Measurements from ENCODE around the gene ANKFN1. TPM values are rescaled to one million over a fixed set of nuclear protein-coding genes. Genes with fewer than 3 reads are reported as not detected.

Gene ANKFN1
- total RNA-seq, 1 donor from 2014 or later: 1.6 TPM

GRCh38 chr17:56317351-56318208, 164.3 kb downstream of the ANKFN1 start:
- no peak overlapping the region for H3K9ac ChIP-seq (ENCODE audit: low read depth in 1 of 3, low read length in 3 of 3)
- peaks cover 0 to 2% (median 0%) of the 10 kb centered on the region in 3 donors for H3K4me1 ChIP-seq (ENCODE audit: control insufficient read depth in 3 of 3, insufficient read depth in 3 of 3, low read length in 3 of 3)
- H3K9me3 ChIP-seq (ENCODE audit: control insufficient read depth in 3 of 3, low read length in 3 of 3): no peaks in the 10 kb centered on the region
- peaks cover 0 to 8% (median 4%) of the 10 kb centered on the region in 3 donors for H3K27me3 ChIP-seq (ENCODE audit: control insufficient read depth in 3 of 3, insufficient read depth in 3 of 3, low read length in 3 of 3)
- no peaks in the 10 kb centered on the region for H3K36me3 ChIP-seq (ENCODE audit: control insufficient read depth in 3 of 3, insufficient read depth in 3 of 3, low read length in 3 of 3)
- H3K27ac ChIP-seq (ENCODE audit: low read depth, low read length): no peak overlapping the region
- no peak overlapping the region for H3K4me3 ChIP-seq (ENCODE audit: low read length in 3 of 3)

GRCh38 chr17:56319531-56319930, 166.3 kb downstream of the ANKFN1 start:
- Histone ChIP-seq H3K9me3 (ENCODE audit: control insufficient read depth in 3 of 3, low read length in 3 of 3) (no peaks in the 10 kb centered on the region), H3K4me3 (ENCODE audit: low read length in 3 of 3) (no peak overlapping the region), H3K9ac (ENCODE audit: low read depth in 1 of 3, low read length in 3 of 3) (no peak overlapping the region), H3K27ac (ENCODE audit: low read depth, low read length) (no peak overlapping the region), H3K27me3 (ENCODE audit: control insufficient read depth in 3 of 3, insufficient read depth in 3 of 3, low read length in 3 of 3) (peaks cover 0 to 8% (median 4%) of the 10 kb centered on the region in 3 donors), H3K36me3 (ENCODE audit: control insufficient read depth in 3 of 3, insufficient read depth in 3 of 3, low read length in 3 of 3) (no peaks in the 10 kb centered on the region), H3K4me1 (ENCODE audit: control insufficient read depth in 3 of 3, insufficient read depth in 3 of 3, low read length in 3 of 3) (peaks cover 0 to 2% (median 0%) of the 10 kb centered on the region in 3 donors)

GRCh38 chr17:56320443-56320842, 167.2 kb downstream of the ANKFN1 start:
- Histone ChIP-seq H3K4me1 (ENCODE audit: control insufficient read depth in 3 of 3, insufficient read depth in 3 of 3, low read length in 3 of 3) (peaks cover 0 to 2% (median 1%) of the 10 kb centered on the region in 3 donors), H3K27ac (ENCODE audit: low read depth, low read length) (no peak overlapping the region), H3K4me3 (ENCODE audit: low read length in 3 of 3) (no peak overlapping the region), H3K36me3 (ENCODE audit: control insufficient read depth in 3 of 3, insufficient read depth in 3 of 3, low read length in 3 of 3) (no peaks in the 10 kb centered on the region), H3K9me3 (ENCODE audit: control insufficient read depth in 3 of 3, low read length in 3 of 3) (no peaks in the 10 kb centered on the region), H3K9ac (ENCODE audit: low read depth in 1 of 3, low read length in 3 of 3) (no peak overlapping the region), H3K27me3 (ENCODE audit: control insufficient read depth in 3 of 3, insufficient read depth in 3 of 3, low read length in 3 of 3) (peaks cover under 1 to 8% (median 4%) of the 10 kb centered on the region in 3 donors)

- no peak overlapping the region for H3K9ac ChIP-seq (ENCODE audit: low read depth in 1 of 3, low read length in 3 of 3)
- H3K36me3 ChIP-seq (ENCODE audit: control insufficient read depth in 3 of 3, insufficient read depth in 3 of 3, low read length in 3 of 3): no peaks in the 10 kb centered on the region
- H3K4me1 ChIP-seq (ENCODE audit: control insufficient read depth in 3 of 3, insufficient read depth in 3 of 3, low read length in 3 of 3): peaks cover 0 to 2% (median 2%) of the 10 kb centered on the region in 3 donors
- no peaks in the 10 kb centered on the region for H3K9me3 ChIP-seq (ENCODE audit: control insufficient read depth in 3 of 3, low read length in 3 of 3)
- H3K27ac ChIP-seq (ENCODE audit: low read depth, low read length): no peak overlapping the region
- H3K27me3 ChIP-seq (ENCODE audit: control insufficient read depth in 3 of 3, insufficient read depth in 3 of 3, low read length in 3 of 3): peaks cover 4 to 8% (median 6%) of the 10 kb centered on the region in 3 donors
- H3K4me3 ChIP-seq (ENCODE audit: low read length in 3 of 3): no peak overlapping the region
These were observed 169.7 kb downstream of the ANKFN1 start for GRCh38 chr17:56322991-56323390.

- Histone ChIP-seq H3K4me1 (ENCODE audit: control insufficient read depth in 3 of 3, insufficient read depth in 3 of 3, low read length in 3 of 3) (peaks cover 0 to 2% (median 2%) of the 10 kb centered on the region in 3 donors), H3K27ac (ENCODE audit: low read depth, low read length) (no peak overlapping the region), H3K27me3 (ENCODE audit: control insufficient read depth in 3 of 3, insufficient read depth in 3 of 3, low read length in 3 of 3) (peaks cover 4 to 8% (median 6%) of the 10 kb centered on the region in 3 donors), H3K4me3 (ENCODE audit: low read length in 3 of 3) (no peak overlapping the region), H3K9me3 (ENCODE audit: control insufficient read depth in 3 of 3, low read length in 3 of 3) (no peaks in the 10 kb centered on the region), H3K9ac (ENCODE audit: low read depth in 1 of 3, low read length in 3 of 3) (no peak overlapping the region), H3K36me3 (ENCODE audit: control insufficient read depth in 3 of 3, insufficient read depth in 3 of 3, low read length in 3 of 3) (no peaks in the 10 kb centered on the region)
These were observed 171.4 kb downstream of the ANKFN1 start for GRCh38 chr17:56324676-56325075.

- no peak overlapping the region for H3K9ac ChIP-seq (ENCODE audit: low read depth in 1 of 3, low read length in 3 of 3)
- H3K4me3 ChIP-seq (ENCODE audit: low read length in 3 of 3): no peak overlapping the region
- H3K36me3 ChIP-seq (ENCODE audit: control insufficient read depth in 3 of 3, insufficient read depth in 3 of 3, low read length in 3 of 3): no peaks in the 10 kb centered on the region
- H3K27ac ChIP-seq (ENCODE audit: low read depth, low read length): no peak overlapping the region
- no peaks in the 10 kb centered on the region for H3K9me3 ChIP-seq (ENCODE audit: control insufficient read depth in 3 of 3, low read length in 3 of 3)
- H3K4me1 ChIP-seq (ENCODE audit: control insufficient read depth in 3 of 3, insufficient read depth in 3 of 3, low read length in 3 of 3): peaks cover 0 to 2% (median 2%) of the 10 kb centered on the region in 3 donors
- peaks cover 4 to 6% (median 6%) of the 10 kb centered on the region in 3 donors for H3K27me3 ChIP-seq (ENCODE audit: control insufficient read depth in 3 of 3, insufficient read depth in 3 of 3, low read length in 3 of 3)
These were observed 172.2 kb downstream of the ANKFN1 start for GRCh38 chr17:56325313-56326000.

- Histone ChIP-seq H3K9ac (ENCODE audit: low read depth in 1 of 3, low read length in 3 of 3) (no peak overlapping the region), H3K4me3 (ENCODE audit: low read length in 3 of 3) (no peak overlapping the region), H3K9me3 (ENCODE audit: control insufficient read depth in 3 of 3, low read length in 3 of 3) (no peaks in the 10 kb centered on the region), H3K36me3 (ENCODE audit: control insufficient read depth in 3 of 3, insufficient read depth in 3 of 3, low read length in 3 of 3) (no peaks in the 10 kb centered on the region), H3K4me1 (ENCODE audit: control insufficient read depth in 3 of 3, insufficient read depth in 3 of 3, low read length in 3 of 3) (peaks cover 0 to 2% (median 2%) of the 10 kb centered on the region in 3 donors), H3K27me3 (ENCODE audit: control insufficient read depth in 3 of 3, insufficient read depth in 3 of 3, low read length in 3 of 3) (peaks cover 4 to 6% (median 6%) of the 10 kb centered on the region in 3 donors), H3K27ac (ENCODE audit: low read depth, low read length) (no peak overlapping the region)
These were observed 172.7 kb downstream of the ANKFN1 start for GRCh38 chr17:56326001-56326359.

- Histone ChIP-seq H3K27ac (ENCODE audit: low read depth, low read length) (no peak overlapping the region), H3K4me1 (ENCODE audit: control insufficient read depth in 3 of 3, insufficient read depth in 3 of 3, low read length in 3 of 3) (no peaks in the 10 kb centered on the region), H3K9me3 (ENCODE audit: control insufficient read depth in 3 of 3, low read length in 3 of 3) (peaks cover 0 to 2% (median 0%) of the 10 kb centered on the region in 3 donors), H3K9ac (ENCODE audit: low read depth in 1 of 3, low read length in 3 of 3) (no peak overlapping the region), H3K4me3 (ENCODE audit: low read length in 3 of 3) (no peak overlapping the region), H3K27me3 (ENCODE audit: control insufficient read depth in 3 of 3, insufficient read depth in 3 of 3, low read length in 3 of 3) (no peaks in the 10 kb centered on the region), H3K36me3 (ENCODE audit: control insufficient read depth in 3 of 3, insufficient read depth in 3 of 3, low read length in 3 of 3) (no peaks in the 10 kb centered on the region)
These were observed 194.4 kb downstream of the ANKFN1 start for GRCh38 chr17:56347639-56348038.

- H3K27ac ChIP-seq (ENCODE audit: low read depth, low read length): no peak overlapping the region
- no peaks in the 10 kb centered on the region for H3K36me3 ChIP-seq (ENCODE audit: control insufficient read depth in 3 of 3, insufficient read depth in 3 of 3, low read length in 3 of 3)
- H3K9me3 ChIP-seq (ENCODE audit: control insufficient read depth in 3 of 3, low read length in 3 of 3): no peaks in the 10 kb centered on the region
- H3K9ac ChIP-seq (ENCODE audit: low read depth in 1 of 3, low read length in 3 of 3): no peak overlapping the region
- no peak overlapping the region for H3K4me3 ChIP-seq (ENCODE audit: low read length in 3 of 3)
- H3K4me1 ChIP-seq (ENCODE audit: control insufficient read depth in 3 of 3, insufficient read depth in 3 of 3, low read length in 3 of 3): no peaks in the 10 kb centered on the region
- no peaks in the 10 kb centered on the region for H3K27me3 ChIP-seq (ENCODE audit: control insufficient read depth in 3 of 3, insufficient read depth in 3 of 3, low read length in 3 of 3)
These were observed 197.3 kb downstream of the ANKFN1 start for GRCh38 chr17:56350592-56350991.

- H3K4me1 ChIP-seq (ENCODE audit: control insufficient read depth in 3 of 3, insufficient read depth in 3 of 3, low read length in 3 of 3): no peaks in the 10 kb centered on the region
- H3K9ac ChIP-seq (ENCODE audit: low read depth in 1 of 3, low read length in 3 of 3): no peak overlapping the region
- H3K27me3 ChIP-seq (ENCODE audit: control insufficient read depth in 3 of 3, insufficient read depth in 3 of 3, low read length in 3 of 3): no peaks in the 10 kb centered on the region
- H3K36me3 ChIP-seq (ENCODE audit: control insufficient read depth in 3 of 3, insufficient read depth in 3 of 3, low read length in 3 of 3): no peaks in the 10 kb centered on the region
- no peak overlapping the region for H3K27ac ChIP-seq (ENCODE audit: low read depth, low read length)
- no peaks in the 10 kb centered on the region for H3K9me3 ChIP-seq (ENCODE audit: control insufficient read depth in 3 of 3, low read length in 3 of 3)
- no peak overlapping the region for H3K4me3 ChIP-seq (ENCODE audit: low read length in 3 of 3)
These were observed 198.4 kb downstream of the ANKFN1 start for GRCh38 chr17:56351675-56352074.
